ENCODE measurements around the gene TSKU. TPM values are rescaled to one million over a fixed set of nuclear protein-coding genes. Genes with fewer than 3 reads are reported as not detected.

The TSKU gene, protein sequence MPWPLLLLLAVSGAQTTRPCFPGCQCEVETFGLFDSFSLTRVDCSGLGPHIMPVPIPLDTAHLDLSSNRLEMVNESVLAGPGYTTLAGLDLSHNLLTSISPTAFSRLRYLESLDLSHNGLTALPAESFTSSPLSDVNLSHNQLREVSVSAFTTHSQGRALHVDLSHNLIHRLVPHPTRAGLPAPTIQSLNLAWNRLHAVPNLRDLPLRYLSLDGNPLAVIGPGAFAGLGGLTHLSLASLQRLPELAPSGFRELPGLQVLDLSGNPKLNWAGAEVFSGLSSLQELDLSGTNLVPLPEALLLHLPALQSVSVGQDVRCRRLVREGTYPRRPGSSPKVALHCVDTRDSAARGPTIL
- 11.1 and 28.4 TPM in 2 replicates for total RNA-seq (2011; cell fraction: chromatin; rRNA removed; ENCODE audit: low replicate concordance)
- total RNA-seq (2011; cell fraction: nucleolus; rRNA removed), result 25.8 and 29.7 TPM in 2 replicates
- 21.8 and 26.4 TPM in 2 replicates for total RNA-seq (2011; cell fraction: nucleoplasm; rRNA removed)
- 8.4 and 14.1 TPM in 2 replicates for total RNA-seq (2014; rRNA removed)
- 3.3 and 4.2 TPM in 2 replicates for total RNA-seq (2014; rRNA removed; fragmentation: Illumina TruSeq; extraction: Trizol)
- 6.6 and 6.8 TPM in 2 replicates for total RNA-seq (2015; rRNA removed; fragmentation: Illumina TruSeq; extraction: Trizol)
- 11.9 and 14.1 TPM in 2 replicates for total RNA-seq (2021)
- polyA plus RNA-seq (2011; rRNA removed), result 10.1 and 13.8 TPM in 2 replicates
- polyA plus RNA-seq (2011; cell fraction: cytosol; rRNA removed), result 13.9 and 37.3 TPM in 2 replicates
- 7.1 and 14.0 TPM in 2 replicates for polyA plus RNA-seq (2011; cell fraction: nucleus; rRNA removed)
- 11.1 and 12.1 TPM in 2 replicates for polyA plus RNA-seq (2012)
- 8.4 and 12.1 TPM in 2 replicates for polyA plus RNA-seq (2014; fragmentation: Illumina TruSeq; extraction: Trizol)
- 1 to 10 TPM in 1 of 2 experiments, under 1 TPM in 1; 0.60 to 1.0 TPM for polyA plus RNA-seq (2014; fragmentation: Nextera tagmentation; extraction: Ambion mirVana)
- 9.1 and 12.3 TPM in 2 replicates for polyA plus RNA-seq (2014; rRNA removed)
- polyA minus RNA-seq (2011; rRNA and poly(A)+ RNA removed), result 7.3 and 10.2 TPM in 2 replicates
- polyA minus RNA-seq (2011; cell fraction: cytosol; rRNA and poly(A)+ RNA removed), result 11.4 and 12.7 TPM in 2 replicates
- 12.3 and 13.4 TPM in 2 replicates for polyA minus RNA-seq (2011; cell fraction: nucleus; rRNA and poly(A)+ RNA removed)
- Bru-seq, nascent RNA, result percentile 84 among the genes with signal in this experiment
- BruChase-seq, experiment 1, labeled RNA remaining after a 2-hour chase, result percentile 68 among the genes with signal in this experiment
- BruChase-seq, experiment 2, labeled RNA remaining after a 6-hour chase, result percentile 72 among the genes with signal in this experiment
- long read RNA-seq, experiment 1, transcript TSKU-201 (2 exons, 2,712 nt), result major isoform, 44 of 103 reads
- long read RNA-seq, experiment 1, partial matches to known transcripts, result 57 of 103 reads
- long read RNA-seq, experiment 1, other reads (novel, unspliced or antisense), result 2 of 103 reads
- long read RNA-seq, experiment 2, transcript TSKU-201 (2 exons, 2,712 nt), result major isoform, 14 of 17 reads
- long read RNA-seq, experiment 2, partial matches to known transcripts, result 3 of 17 reads
- long read RNA-seq, experiment 2, other reads (novel, unspliced or antisense), result 0 of 17 reads
- long read RNA-seq, experiment 3, transcript TSKU-201 (2 exons, 2,712 nt), result major isoform, 11 of 12 reads
- long read RNA-seq, experiment 3, partial matches to known transcripts, result 0 of 12 reads
- long read RNA-seq, experiment 3, other reads (novel, unspliced or antisense), result 1 of 12 reads

DNA sequence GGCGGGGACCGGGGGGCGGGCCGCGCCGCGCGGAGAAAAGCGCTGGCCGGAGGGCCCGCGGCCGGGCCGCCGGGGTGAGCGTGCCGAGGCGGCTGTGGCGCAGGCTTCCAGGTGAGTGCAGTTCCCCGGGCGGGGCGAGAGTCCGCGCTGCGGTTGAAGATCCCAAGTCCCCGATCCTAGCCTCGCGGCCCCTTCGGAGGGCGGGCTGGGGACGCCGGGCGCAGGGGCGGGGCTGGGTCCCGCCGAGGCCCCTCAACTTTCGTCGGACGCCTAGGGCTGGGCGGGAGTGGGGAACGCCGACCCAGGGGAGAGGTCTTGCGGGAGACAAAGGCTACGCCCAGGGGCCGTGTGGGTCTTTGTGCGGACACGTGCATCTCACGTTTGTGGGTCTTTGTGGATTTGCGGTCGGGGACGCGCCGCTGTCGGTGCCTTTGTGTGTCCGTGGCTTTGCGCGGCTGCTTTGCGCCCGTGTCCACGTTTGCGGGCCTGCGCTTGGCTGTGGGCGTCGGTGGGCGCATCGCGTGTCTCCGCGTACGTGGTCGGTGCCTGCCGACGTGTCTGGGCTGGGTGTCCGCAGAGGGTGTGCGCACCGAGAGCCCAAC is at the start of gene TSKU:
TSS of gene TSKU (plus strand) at position 63 of the 602 bp plus-strand sequence. CDS start 12,261 bp downstream, outside the sequence.
- Histone ChIP-seq H3K9me3 (replicated peaks; ENCODE audit: control insufficient read depth, insufficient read depth, low read depth, low read length) (no peaks in the 10 kb centered on the region), H3K27ac (ENCODE audit: extremely low read depth, low read depth, low read length) (peak within 1 kb of the TSS; percentile 89), H3K9ac (ENCODE audit: insufficient read depth in 1 of 2, low read depth in 2 of 2, low read length in 2 of 2) (peak within 1 kb of the TSS; percentile 85 to 99), H3K27me3 (ENCODE audit: control insufficient read depth in 2 of 2, insufficient read depth in 2 of 2, low read length in 2 of 2) (no peaks in the 10 kb centered on the region), H3K4me1 (replicated peaks in 1 of 2; ENCODE audit: control insufficient read depth in 2 of 2, insufficient read depth in 2 of 2, low read length in 2 of 2) (peaks cover 40 to 55% of the 10 kb centered on the region in 2 experiments), H2AFZ (ENCODE audit: low read depth, low read length) (peak within 1 kb of the TSS; percentile 96), H3K4me3 (peak within 1 kb of the TSS; percentile 71), H3K4me2 (ENCODE audit: insufficient read depth, low read length) (peak within 1 kb of the TSS; percentile 92), H4K20me1 (replicated peaks; ENCODE audit: control insufficient read depth, insufficient read depth, low read length) (peaks cover 18% of the 10 kb centered on the region), H3K79me2 (ENCODE audit: control insufficient read depth, insufficient read depth, low read length) (peaks cover 52% of the 10 kb centered on the region), H3K9me1 (ENCODE audit: control insufficient read depth, insufficient read depth, low read length) (peaks cover 7% of the 10 kb centered on the region), H3K36me3 (ENCODE audit: control insufficient read depth, insufficient read depth, low read length) (peaks cover 11% of the 10 kb centered on the region; the same call in 2 of the 3 replicates)
- no TSS peak for BruUV-seq (replicated peaks)
- ChIA-PET POLR2A (interaction anchor here (0.6 to 2.2 kb wide), 4 partner anchors 22 to 83 kb away, joined by 3 to 7 read pairs (median 4); no protein-coding TSS in a partner anchor), CTCF (ENCODE audit: low intra/inter-chr PET ratio) (interaction anchor here (1.2 kb wide), 1 partner anchor 50 kb away, joined by 3 read pairs; no protein-coding TSS in a partner anchor)
- in situ Hi-C loops (cut with MboI) (loop anchor here (5.0 kb wide), 1 partner anchor 46 kb away; no protein-coding TSS in a partner anchor), intact Hi-C loops (cut with micrococcal nuclease) (no loop called here)
- under 1% methylated on average over 24 of the region's 76 CpGs for WGBS (ENCODE audit: insufficient coverage, low coverage, missing lambda C conversion rate)
- FAIRE-seq (no peak), ATAC-seq (peak; percentile 40), DNase-seq (ENCODE audit: extremely low read depth in 1 of 4, low spot score in 3 of 4) (peak in 1 of 4 experiments; percentile 45)
- TF ChIP-seq SNRNP70 (optimal IDR thresholded peaks at IDR 0.05; ENCODE audit: low read depth, low read length), result no peak
- TF ChIP-seq LARP7 (IDR thresholded peaks at IDR 0.05), result no peak
- peak; percentile 70; the same call in 1 of the 2 replicates for TF ChIP-seq SMAD4 (CRISPR knock-in tag; conservative IDR thresholded peaks at IDR 0.05)
- TF ChIP-seq TFAP4 (CRISPR knock-in tag; IDR thresholded peaks at IDR 0.05; ENCODE audit: borderline replicate concordance), result peak; percentile 57
- no peak for TF ChIP-seq KAT8 (IDR thresholded peaks at IDR 0.05; ENCODE audit: low read depth)
- TF ChIP-seq, protein P1, sequence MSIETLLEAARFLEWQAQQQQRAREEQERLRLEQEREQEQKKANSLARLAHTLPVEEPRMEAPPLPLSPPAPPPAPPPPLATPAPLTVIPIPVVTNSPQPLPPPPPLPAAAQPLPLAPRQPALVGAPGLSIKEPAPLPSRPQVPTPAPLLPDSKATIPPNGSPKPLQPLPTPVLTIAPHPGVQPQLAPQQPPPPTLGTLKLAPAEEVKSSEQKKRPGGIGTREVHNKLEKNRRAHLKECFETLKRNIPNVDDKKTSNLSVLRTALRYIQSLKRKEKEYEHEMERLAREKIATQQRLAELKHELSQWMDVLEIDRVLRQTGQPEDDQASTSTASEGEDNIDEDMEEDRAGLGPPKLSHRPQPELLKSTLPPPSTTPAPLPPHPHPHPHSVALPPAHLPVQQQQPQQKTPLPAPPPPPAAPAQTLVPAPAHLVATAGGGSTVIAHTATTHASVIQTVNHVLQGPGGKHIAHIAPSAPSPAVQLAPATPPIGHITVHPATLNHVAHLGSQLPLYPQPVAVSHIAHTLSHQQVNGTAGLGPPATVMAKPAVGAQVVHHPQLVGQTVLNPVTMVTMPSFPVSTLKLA (conservative IDR thresholded peaks at IDR 0.05), result peak; percentile 53 to 66; a peak in 2 of 4 replicates

Data from K562 (cell line).